LNCAP (cell line): Measurements from ENCODE around the gene HBS1L.

Source experiments
- CTCF ChIP-seq: fragments of 450-650 bp; IDR thresholded peaks from 2 replicates; pipeline ENCODE4 v1.5.1; 2017; ENCODE audit warnings: mild to moderate bottlenecking

The HBS1L gene

GRCh38 chr6:135047336-135047735, 7.3 kb downstream of the HBS1L start:
- TF ChIP-seq CTCF = no peak

DNA sequence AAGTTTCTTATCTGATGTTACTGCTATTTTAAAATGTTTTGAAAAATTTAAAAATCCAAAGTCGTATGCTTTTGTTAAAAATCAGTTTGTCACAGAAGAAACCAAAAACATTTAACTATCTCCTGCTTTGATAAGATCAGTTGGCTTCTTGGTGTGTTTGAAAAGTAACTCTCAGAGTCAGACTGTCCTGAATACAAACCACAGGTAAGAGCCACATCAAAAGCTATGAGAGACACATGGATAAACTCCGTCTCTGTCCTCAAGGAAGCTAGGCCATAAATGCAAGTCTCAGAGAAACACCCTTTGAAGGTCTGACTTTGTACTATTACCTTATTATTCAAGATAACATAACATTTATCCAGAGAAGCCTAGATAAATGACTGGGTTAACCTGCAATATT, 7.7 kb downstream of the HBS1L start:
- TF ChIP-seq CTCF = no peak

DNA sequence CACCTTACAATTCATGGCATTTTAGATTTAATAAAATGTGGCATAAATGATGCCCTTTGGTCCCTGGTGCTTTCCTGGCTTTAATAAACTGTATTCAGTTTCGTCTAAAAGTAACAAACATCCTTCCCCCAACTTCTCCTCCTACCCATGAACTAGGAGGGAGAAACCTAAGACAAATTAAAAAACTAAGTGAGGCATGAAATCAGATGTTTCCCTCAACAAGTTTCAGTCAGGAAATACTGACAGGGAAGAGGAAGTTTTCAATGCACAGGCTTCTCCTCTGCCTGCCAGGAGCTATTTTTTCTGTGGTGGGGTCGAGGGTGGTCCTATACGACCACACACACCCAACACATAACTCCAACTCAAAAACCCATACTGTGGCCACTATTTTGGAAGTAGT, 10.0 kb downstream of the HBS1L start:
- no peak for TF ChIP-seq CTCF

DNA sequence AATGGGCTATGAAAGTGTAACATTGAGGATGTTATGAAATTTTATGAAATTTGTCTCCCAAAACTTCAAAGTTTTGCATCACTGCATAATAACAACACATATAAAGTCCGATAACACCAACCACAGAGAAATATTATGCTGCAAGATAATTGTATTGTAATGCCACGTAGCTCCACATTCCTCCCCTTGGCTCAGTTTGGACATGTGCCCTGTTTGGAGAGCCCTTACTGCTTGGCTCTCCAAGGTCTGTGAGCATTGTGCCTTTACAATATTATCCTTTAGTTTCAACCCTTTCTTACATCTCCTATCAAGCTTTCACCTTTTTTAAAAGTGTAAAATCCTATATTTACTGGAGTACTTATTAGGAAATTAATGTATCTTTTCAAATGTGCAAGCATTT, 10.8 kb downstream of the HBS1L start:
- no peak for TF ChIP-seq CTCF

- TF ChIP-seq CTCF = no peak
Observed at GRCh38 chr6:135043364-135043763, 11.3 kb downstream of the HBS1L start.

- TF ChIP-seq CTCF = no peak
Observed at GRCh38 chr6:135038335-135038734, 16.3 kb downstream of the HBS1L start.

DNA sequence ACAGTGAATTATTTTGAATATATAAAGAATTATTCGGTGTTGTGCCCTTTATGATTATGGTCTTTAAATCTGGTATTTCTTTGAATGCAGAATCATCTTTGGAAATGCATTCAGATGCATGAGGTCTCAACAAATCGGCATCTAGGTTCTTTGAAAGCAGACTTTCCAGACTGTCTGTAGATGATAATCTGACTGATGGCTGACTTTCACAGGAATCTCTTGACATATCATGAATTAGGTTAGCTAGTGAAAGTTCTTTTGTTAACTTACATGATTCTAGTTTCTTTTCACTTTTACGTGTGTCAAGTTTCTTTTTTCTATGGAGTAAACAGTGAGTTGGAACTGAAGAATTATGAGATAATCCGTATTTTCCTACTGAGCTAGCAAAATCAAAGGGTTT, 17.1 kb downstream of the HBS1L start:
- no peak for TF ChIP-seq CTCF

DNA sequence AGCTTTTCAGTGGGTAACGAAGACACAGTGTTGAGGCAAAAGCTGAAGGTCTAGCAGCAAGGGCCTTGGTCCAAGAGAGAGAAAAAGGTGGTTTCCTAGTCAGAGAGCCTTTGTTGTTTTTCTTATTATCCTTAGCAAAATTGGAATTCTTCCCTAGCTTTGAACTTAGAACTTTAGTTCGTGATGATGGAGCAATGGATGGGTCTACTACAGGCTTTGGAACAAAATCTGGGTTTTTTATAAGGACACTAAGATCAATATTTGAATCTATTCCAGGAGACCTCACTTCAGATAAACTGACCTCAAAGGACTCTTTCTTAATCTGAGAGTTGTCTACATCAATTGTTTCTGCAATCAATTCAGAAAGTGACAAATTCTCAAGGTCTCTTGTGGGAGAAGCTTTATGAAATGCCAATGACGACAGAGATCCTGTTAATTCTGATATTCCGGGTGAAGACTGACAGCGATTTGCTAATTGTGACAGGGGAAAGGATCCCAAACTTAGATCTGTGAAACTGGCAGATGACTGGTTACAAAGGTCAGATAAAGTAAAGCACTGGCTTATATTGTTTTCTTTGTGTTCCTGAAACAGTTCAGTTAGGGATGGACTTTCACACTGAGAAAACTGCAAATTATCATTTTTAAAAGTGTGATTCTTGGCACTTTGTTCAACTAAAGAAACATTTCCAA, 17.7 kb downstream of the HBS1L start:
- no peak for TF ChIP-seq CTCF
